CD4-positive, alpha-beta T cell treated with Interleukin-17A for 4 hours (primary cell): Measurements from ENCODE around the gene PRPF38A.
"Not testable (repeated sequence)": the region's sequence is repeated elsewhere in the genome, so short reads cannot be mapped to it uniquely, and the experiment has no call there.

ENCODE experiments used
- DNase-seq: peaks from one replicate; pipeline ENCODE4 v3.0.0-alpha.2; 2020; ENCODE audit warnings: mixed read lengths

PRPF38A gene

GRCh38 chr1:52404116-52404974, at the start of gene PRPF38A, which contains the start of gene ORC1:
Gene PRPF38A (plus strand): TSS chr1:52404602. CDS start chr1:52404750, 148 bp downstream.
Gene ORC1 (minus strand): TSS chr1:52404423. CDS start chr1:52402223, 2,200 bp downstream.
- DNase-seq, result peak; percentile 99

GRCh38 chr1:52355436-52355835, 49.0 kb upstream of the PRPF38A start:
- no peak for DNase-seq

DNA sequence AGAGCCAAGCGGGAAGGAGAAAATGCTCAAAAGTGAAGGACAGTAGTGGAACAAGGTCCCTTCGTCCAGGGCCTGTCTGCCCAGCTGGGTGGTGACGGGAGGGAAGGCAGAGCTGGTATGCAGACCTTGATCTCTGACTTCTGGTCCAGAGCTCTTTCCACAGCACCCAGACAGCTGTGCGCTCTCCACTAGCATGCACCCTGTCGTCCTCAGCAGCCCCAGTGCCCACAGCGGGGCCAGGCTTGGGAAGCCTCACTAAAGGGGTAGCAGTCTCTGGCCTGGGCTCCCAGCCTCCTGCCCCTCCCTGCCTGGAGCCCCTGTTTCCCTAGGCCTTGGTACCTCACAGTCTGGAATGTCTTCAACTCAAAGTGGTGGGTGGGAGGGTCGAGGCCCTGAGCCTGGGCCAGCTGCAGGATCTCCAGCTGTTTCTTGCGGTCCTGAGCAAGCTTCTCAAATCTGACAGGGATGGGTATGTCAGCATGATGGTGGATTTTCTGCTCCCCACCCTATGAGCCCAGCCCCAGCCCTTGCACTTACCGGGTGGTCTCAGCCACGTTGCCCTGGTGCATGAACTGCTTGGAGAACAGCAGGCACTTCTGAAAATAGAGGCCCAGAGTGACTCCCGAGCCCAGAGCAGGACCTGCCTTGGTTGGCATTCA, 48.4 kb upstream of the PRPF38A start:
- no peak for DNase-seq

DNA sequence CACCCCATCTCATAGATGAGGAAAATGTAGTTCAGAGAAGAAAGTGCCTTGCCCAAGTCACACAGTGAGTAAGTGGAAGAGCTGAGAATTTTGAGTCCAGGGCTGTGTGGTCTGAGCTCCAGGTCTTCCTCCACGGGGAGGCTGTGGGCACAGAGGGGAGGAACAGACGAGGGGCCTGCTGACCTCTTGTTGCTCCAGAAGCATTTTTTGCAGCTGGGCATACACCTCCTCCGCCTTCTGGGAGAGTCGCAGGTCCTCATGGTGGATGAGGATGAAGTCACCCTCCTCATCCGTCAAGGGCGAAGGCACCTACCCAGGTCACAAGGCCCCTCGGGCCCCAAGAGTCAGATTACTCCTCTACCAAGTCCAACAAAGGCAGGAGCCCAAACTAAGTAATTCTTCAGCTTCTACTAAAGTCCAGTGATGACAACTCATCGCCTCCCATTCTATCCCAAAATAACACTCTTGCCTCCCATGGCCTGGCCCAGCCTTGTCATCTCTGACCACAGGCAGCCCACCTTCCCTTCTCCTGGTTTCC, 47.5 kb upstream of the PRPF38A start:
- DNase-seq, result no peak

GRCh38 chr1:52357397-52357796, 47.0 kb upstream of the PRPF38A start:
- DNase-seq, result no peak

DNA sequence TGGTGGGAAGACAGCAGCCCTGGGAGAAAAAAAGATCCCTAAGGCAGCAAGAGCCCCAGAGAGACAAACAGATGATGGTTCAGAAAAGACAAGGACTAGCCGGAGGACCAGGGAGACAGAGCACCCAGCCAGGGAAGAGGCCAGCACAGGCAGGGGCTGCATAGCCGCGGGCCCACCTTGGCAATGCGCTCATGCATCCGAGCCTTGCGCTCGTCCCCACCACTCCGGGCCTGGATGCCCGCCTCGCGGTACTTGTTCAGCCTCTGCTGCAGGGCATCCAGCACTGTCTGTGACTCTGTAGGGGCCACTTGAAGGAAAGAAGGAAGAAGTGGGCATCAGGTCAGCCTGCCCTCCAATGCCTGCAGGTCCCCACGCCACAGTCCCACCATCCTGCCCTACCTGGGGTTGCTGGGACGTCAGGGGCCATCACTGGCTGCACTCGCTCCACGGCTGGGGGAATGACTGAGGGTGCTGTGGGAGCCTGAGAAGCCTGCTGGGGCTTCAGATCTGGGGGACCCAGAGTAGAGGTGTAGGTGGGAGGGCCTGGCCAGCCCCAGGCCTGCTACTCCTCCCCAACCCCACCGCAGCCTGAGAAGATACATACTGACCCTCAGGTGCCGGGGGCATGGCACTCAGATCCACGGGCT, 45.4 kb upstream of the PRPF38A start:
- no peak for DNase-seq

DNA sequence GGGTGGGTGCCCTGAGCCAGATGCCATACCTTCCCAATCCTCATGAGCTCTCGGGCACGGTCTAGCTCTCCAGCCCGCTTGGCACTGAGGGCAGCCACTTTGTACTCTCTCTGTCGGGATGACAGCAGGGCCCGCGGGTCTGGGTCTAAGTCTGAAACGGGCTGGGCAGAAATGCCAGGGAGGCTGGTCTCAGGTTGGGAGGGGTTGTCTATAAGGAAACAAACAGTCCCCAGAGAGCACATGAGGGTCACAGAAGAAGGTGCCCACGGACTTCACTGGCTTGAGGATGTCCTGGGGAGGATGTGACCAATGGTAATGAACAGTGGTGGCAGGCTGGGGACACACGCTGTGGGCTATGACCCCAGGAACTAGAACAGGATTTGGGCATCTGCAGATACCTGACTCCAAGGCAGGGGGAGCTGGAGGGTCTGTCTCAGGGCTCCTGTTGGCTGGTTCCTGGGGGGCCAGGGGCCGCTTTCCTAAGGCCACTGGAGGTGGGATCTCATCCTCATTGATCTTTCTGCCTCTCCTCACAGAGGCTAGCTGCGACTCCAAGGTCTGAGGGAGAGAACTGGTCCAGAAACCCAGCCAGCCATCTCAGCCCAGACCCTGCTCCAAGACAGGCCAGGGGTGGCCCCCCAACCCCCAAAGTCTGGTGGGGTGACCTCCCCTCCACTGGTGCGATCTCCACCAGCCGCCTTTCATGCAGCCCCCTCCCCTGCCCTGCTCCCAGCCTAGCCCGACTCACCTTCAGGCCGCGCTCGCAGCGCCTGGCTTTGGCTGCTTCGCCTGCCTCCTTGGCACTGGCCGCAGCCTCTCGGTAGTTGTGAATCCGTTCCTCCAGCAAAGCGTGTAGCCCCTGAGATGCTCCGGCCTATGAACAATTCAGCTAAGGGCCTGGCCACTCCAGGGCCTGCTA, 44.5 kb upstream of the PRPF38A start:
- no peak for DNase-seq

GRCh38 chr1:52360595-52360968, 43.8 kb upstream of the PRPF38A start:
- no peak for DNase-seq

DNA sequence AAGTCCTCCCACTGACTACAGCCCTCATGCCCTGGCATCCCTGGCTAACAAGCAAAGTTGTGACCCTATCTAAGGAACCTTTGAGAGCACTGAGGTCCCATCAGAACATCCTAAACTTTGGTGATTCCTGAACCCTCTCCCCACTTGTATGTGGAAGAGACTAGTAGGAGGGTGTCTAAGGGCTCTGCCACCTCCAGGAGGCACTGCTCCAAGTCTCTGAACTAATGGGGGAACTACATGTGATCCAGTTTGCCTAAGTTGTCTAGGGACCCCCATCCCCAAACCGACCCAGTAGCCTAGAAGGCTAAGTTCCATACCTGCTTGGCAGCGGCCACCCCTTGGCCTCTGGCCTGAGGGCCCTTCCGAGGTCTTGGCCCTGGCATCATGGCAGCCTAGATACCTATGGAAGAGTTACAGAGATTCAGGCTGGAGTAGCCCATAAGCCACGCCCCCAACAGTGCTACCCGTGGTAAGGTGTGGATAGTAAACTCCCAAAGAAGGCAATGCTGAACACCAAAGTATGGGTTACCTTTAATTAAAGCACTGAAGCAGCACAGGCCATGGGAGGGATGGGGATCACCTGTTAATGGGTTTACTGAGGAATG, 40.1 kb upstream of the PRPF38A start:
- DNase-seq, result peak; percentile 22

- peak; percentile 13 for DNase-seq
These were observed 39.2 kb upstream of the PRPF38A start for GRCh38 chr1:52365071-52365745.

DNA sequence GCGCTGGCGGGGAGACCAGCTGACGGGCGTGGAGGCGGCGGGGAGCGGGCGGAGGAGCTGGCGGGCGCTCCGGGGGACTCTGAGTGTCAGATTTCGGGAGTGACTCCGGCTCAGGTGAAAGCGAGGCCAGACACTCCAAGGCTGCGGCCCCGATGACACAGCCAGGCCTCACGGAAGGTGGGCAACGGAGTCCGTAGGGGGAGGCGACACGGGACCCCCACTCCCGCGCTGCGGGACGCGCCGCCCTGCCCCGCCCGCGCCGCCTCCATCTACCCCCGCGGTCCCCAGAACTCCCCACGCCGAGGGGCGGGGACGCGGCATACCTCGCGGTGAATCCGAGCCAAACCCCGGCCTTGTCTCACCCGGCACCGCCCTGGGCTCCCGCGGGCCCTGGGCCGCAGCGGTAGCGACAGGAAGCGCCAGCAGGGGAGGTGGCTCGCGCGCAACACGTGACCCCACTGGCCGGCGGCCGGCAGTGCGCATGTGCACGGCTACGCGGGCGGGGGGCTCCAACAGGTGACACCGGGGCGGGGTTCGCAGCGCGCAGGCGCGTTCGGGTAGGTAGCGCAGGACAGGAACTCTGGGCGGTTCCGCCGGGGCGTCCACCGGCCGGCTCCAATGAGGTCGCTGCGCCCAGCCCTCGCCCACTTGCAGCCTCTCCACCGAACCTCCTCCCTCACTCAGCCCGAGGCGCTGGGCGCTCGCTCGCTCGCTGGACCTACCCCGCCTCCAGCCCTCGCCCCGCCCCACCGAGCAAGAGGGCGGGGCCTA, 38.5 kb upstream of the PRPF38A start, which contains the start of gene CC2D1B:
Gene CC2D1B (minus strand): TSS at position 460 of the 771 bp plus-strand sequence. CDS start 1,585 bp downstream, outside the sequence.
- DNase-seq, result peak; percentile 100

DNA sequence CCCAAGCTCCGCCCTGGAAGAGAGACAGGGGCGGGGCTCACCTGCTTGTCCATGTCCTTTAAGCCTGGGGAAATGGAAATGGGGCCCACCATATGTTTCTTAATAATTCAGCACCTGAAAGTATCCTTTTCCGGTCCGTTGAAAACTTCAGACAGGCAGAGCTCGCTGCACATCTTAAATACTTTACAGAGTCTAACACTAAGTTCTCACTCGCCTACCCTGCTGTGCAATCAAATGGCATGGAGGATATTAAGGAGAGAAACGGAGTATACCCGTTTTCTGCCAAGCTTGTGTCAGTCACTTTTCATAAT, 37.9 kb upstream of the PRPF38A start:
- DNase-seq, result no peak

DNA sequence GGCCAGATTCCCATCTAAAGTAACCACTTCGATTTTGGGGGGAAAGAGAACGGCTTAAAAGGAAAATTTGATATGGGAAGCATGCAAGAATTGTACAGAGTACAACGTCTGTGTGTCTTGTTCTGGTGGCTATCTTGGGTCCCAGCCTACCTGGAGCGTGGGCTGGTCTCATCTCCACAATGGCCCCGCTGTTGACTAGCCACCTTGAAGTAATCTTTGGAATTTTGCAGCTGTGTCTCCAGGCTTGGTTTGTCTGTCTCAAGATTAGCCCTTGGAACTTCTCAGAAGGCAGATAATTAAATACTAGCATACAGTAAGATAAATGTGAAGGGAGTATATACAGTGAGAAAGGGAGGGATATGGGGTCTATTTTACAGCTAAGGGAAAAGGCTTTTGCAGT, 37.1 kb upstream of the PRPF38A start:
- DNase-seq, result no peak

GRCh38 chr1:52368383-52369172, 35.8 kb upstream of the PRPF38A start:
- peak; percentile 78 for DNase-seq

- not testable (repeated sequence) for DNase-seq
These were observed 34.6 kb upstream of the PRPF38A start for GRCh38 chr1:52369851-52370250.

DNA sequence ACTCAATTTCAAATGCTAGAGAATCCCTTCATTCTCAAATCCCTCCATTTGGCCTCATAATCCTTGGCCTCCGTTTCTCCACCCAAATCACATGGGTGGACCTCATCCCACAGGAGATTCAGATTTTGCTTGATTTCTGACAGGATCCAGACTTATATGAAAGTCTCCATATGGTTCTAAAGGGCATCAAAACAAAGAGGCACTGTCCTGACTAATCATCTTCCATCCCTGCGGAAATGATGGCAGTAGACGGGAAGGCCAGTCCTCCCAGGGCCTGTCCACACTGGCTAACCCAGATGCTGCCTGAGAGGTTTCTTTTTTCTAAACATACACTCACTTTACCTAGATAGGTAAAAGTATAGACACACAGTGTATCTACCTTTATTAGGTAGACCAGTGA, 19.0 kb upstream of the PRPF38A start:
- DNase-seq, result no peak

DNA sequence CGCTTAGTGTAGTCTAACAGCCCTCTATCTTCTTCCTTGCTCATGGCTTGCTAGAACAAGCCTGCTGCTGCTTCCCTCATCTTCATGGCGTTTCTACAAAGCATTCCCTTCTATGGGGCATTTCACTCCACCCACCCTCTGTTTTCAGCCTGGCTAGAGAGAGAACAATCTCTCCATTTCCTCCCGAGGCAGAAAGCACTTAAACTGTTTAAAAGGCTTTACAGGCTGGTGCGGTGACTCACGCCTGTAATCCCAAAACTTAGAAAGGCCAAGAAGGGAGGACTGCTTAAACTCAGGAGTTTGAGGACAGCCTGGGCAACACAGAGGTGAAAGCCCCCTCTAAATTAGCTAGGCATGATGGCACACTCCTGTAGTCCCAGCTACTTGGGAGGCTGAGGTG, 17.9 kb upstream of the PRPF38A start:
- DNase-seq, result no peak

GRCh38 chr1:52393174-52393573, 11.2 kb upstream of the PRPF38A start:
- no peak for DNase-seq

DNA sequence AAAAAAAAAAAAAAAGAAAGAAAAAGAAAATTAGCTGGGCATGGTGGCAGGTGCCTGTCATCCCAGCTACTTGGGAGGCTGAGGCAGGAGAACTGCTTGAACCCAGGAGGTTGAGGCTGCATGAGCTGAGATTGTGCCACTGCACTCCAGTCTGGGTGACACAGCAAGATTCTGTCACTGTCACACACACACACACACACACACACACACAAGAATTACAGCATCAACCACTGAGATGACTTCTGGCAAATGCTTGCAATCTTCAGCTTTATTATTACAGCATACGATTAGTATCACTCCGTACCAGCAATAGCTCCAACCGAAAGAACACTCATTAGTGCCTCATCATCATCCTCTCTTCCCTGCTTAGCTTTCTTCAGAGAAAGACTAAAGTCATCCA, 4.8 kb upstream of the PRPF38A start:
- DNase-seq, result no peak

DNA sequence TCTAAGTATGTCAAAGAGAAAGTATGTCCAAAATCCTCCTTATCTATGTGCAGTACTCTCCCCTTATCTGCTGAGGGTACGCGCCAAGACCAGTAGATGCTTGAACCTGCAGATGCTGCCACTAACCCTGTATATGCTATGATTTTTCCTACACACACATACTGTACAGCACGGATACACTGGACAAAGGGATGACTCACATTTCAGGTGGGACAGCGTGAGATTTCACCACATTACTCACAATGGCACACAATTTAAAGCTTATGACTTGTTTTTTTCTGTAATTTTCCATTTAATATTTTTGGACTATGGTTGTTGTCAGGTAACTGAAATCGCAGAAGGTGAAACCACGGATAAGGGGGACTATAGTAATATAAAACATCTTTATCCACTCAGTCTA, 4.3 kb upstream of the PRPF38A start:
- no peak for DNase-seq
